Esophagus muscularis mucosa (tissue), 4 donors: ENCODE data around the gene HIVEP2. TPM values are rescaled to one million over a fixed set of nuclear protein-coding genes. Genes with fewer than 3 reads are reported as not detected.

Experiments used
- DNase-seq: peaks from one replicate; pipeline ENCODE4 v3.0.0-alpha.2; 2017; ENCODE audit errors: extremely low spot score
- H3K27ac ChIP-seq, 4 donors: fragments of 200-600 bp; sonication (generic); replicated peaks in 1 of 4; 1 replicate in 3 of 4; 2 replicates in 1 of 4; pipeline ENCODE4 v1.5.1; 2016 to 2019; ENCODE audit warnings: mild to moderate bottlenecking in 1 of 4
- H3K27me3 ChIP-seq, 4 donors: fragments of 200-600 bp; sonication (generic); one replicate each; pipeline versions ENCODE4 v1.5.1 to v1.6.0; 2016 to 2019
- H3K36me3 ChIP-seq, 4 donors: fragments of 200-600 bp; sonication (generic); one replicate each; pipeline ENCODE4 v1.5.1; 2016 to 2019
- H3K4me1 ChIP-seq, 4 donors: fragments of 200-600 bp; sonication (generic); one replicate each; pipeline ENCODE4 v1.5.1; 2016 to 2019
- H3K4me3 ChIP-seq, 4 donors: fragments of 200-600 bp; sonication (generic); 1 replicate in 2 of 4; 2 replicates in 2 of 4; pipeline ENCODE4 v1.5.1; 2016 to 2019; ENCODE audit warnings: mild to moderate bottlenecking in 4 of 4, moderate library complexity in 1 of 4
- H3K9me3 ChIP-seq, 4 donors: fragments of 200-600 bp; sonication (generic); 1 replicate in 3 of 4; 2 replicates in 1 of 4; pipeline ENCODE4 v1.5.1; 2016 to 2019
- EP300 ChIP-seq: sonication (generic); formaldehyde crosslinking; IDR thresholded peaks from one replicate; pipeline ENCODE4 v1.6.1; 2017; ENCODE audit warnings: antibody characterized with exemption
- POLR2A ChIP-seq: fragments of 450-650 bp; IDR thresholded peaks from one replicate; pipeline ENCODE4 v1.6.1; 2017; ENCODE audit warnings: antibody characterized with exemption, moderate library complexity, mild to moderate bottlenecking, low read depth
- POLR2AphosphoS5 ChIP-seq, 2 donors: sonication (generic); formaldehyde crosslinking; IDR thresholded peaks; one replicate each; pipeline ENCODE4 v1.6.1; 2017; ENCODE audit warnings: antibody characterized with exemption in 2 of 2
- WGBS: methylation state at CpG from one replicate; pipeline ENCODE4 v1.1.5; 2018; 5-methylcytosine and 5-hydroxymethylcytosine counted together
- intact Hi-C: fragments of 100-400 bp; cut with DNase I; formaldehyde crosslinking; loops from one replicate; pipeline ENCODE4 v1.15.1; 2023
- total RNA-seq, 4 donors: library from RNA; depleted of rRNA; stranded (reverse); fragments of >200 nt; gene quantifications; one replicate each; pipeline versions ENCODE4 v1.1.0 to v1.2.1, GENCODE V29; 2016
- TF ChIP-seq, protein P1 (sequence below), 3 experiments: fragments of 200-600 bp in 2 of 3; fragments of 450-650 bp in 1 of 3; sonication (generic) in 2 of 3; IDR thresholded peaks; one replicate each; pipeline ENCODE4 v1.5.1; 2017 to 2019; ENCODE audit warnings: antibody characterized with exemption in 3 of 3, mild to moderate bottlenecking in 2 of 3, moderate library complexity in 1 of 3

HIVEP2 gene
- total RNA-seq, 4 donors from 2014 or later = 20.3 to 29.3 (median 22.1) TPM

DNA sequence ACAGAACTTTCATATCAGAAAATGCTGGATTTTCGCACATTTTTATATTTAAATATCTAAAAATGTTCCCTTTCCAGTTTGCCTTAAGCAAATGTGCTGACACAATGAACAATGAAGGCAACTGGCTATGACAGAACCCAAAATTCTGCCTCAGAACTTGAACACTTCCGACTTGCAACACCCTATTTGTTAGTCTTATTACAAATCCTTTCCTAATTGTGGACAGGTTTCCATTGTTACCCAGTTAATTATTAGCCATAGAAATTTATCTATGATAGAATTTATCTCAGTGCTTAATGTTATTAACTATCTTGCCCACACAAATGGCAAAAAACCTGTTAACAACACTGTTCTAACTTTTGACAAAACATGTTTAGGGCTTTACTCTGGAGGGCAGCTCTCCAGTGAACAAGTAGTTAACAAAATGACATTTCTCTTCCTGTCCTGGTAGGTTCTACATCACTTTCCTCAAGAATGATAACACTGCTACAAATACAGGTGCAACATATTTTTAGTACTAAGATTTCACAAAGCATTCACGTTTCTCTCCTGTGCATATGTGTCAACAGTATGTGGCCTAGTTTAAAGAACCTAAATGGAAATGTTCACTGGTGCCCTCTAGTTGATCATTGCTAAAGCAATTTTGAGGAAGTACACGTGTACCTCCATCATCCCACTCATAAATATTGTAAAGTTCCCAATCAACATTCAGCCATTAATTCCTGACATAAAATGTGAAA is 58.4 kb downstream of the HIVEP2 start:
- intact Hi-C loops = loop anchor here (2.0 to 5.0 kb wide), 2 partner anchors 58 to 124 kb away; partner anchors contain the start of gene HIVEP2
- WGBS = 26% methylated on average over 4 of the region's 4 CpGs

DNA sequence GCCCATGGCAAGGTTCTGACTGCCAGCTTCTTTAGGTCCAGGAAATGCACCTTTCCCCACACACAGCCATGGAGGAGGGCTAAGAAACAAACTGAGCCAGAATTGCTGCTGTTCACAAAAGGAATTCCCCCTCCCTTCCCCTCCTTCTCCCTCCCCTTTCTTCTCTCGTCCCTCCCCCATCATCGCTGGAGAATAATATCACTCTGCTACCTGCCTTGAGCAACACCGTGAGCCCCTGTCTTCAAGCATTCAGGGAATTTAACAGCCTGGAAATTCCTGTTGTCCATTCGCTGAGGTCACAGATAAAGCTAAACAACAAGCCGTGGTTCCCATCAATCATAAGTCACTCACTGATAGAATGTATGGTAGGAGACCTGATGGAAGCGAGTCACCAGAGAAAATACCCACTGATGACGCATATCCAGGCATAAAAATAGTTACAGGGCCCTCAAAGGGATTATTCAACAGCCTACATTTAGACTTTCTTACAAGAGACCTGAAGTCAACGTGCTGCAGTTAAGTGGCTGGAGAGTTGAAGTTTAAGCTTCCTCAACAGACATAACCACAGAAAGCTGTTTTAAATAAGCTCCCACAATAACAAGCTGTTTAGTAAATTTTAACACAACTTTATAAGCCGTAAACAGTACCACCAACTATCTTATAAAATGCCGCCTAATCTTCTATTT is 59.7 kb downstream of the HIVEP2 start:
- H3K4me1 ChIP-seq = peaks cover 36 to 57% (median 40%) of the 10 kb centered on the region in 4 donors
- 16% methylated on average over 10 of the region's 10 CpGs for WGBS
- peak overlapping the region; percentile 46 to 55 (median 50) for H3K4me3 ChIP-seq
- H3K27ac ChIP-seq = peak overlapping the region; percentile 54 to 67 (median 58)
- H3K36me3 ChIP-seq = no peaks in the 10 kb centered on the region
- DNase-seq = no peak
- TF ChIP-seq POLR2AphosphoS5 (IDR thresholded peaks at IDR 0.05) (peak; percentile 48 to 72), POLR2A (no peak)
- H3K9me3 ChIP-seq = no peaks in the 10 kb centered on the region
- intact Hi-C loops = loop anchor here (5.0 kb wide), 1 partner anchor 123 kb away; no protein-coding TSS in a partner anchor
- H3K27me3 ChIP-seq = no peaks in the 10 kb centered on the region

More for the DNA sequence above, 58.4 kb downstream of the HIVEP2 start:
- Histone ChIP-seq H3K4me3 (no peak overlapping the region), H3K4me1 (peaks cover 36 to 57% (median 40%) of the 10 kb centered on the region in 4 donors), H3K27ac (peak overlapping the region in 1 of 4 donors; percentile 17), H3K36me3 (no peaks in the 10 kb centered on the region), H3K27me3 (no peaks in the 10 kb centered on the region), H3K9me3 (no peaks in the 10 kb centered on the region)
- no peak for DNase-seq
- TF ChIP-seq, protein P1, sequence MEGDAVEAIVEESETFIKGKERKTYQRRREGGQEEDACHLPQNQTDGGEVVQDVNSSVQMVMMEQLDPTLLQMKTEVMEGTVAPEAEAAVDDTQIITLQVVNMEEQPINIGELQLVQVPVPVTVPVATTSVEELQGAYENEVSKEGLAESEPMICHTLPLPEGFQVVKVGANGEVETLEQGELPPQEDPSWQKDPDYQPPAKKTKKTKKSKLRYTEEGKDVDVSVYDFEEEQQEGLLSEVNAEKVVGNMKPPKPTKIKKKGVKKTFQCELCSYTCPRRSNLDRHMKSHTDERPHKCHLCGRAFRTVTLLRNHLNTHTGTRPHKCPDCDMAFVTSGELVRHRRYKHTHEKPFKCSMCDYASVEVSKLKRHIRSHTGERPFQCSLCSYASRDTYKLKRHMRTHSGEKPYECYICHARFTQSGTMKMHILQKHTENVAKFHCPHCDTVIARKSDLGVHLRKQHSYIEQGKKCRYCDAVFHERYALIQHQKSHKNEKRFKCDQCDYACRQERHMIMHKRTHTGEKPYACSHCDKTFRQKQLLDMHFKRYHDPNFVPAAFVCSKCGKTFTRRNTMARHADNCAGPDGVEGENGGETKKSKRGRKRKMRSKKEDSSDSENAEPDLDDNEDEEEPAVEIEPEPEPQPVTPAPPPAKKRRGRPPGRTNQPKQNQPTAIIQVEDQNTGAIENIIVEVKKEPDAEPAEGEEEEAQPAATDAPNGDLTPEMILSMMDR (IDR thresholded peaks at IDR 0.05) = peak; percentile 34 to 44 (median 39)
- no peak for TF ChIP-seq POLR2AphosphoS5 (IDR thresholded peaks at IDR 0.05)

DNA sequence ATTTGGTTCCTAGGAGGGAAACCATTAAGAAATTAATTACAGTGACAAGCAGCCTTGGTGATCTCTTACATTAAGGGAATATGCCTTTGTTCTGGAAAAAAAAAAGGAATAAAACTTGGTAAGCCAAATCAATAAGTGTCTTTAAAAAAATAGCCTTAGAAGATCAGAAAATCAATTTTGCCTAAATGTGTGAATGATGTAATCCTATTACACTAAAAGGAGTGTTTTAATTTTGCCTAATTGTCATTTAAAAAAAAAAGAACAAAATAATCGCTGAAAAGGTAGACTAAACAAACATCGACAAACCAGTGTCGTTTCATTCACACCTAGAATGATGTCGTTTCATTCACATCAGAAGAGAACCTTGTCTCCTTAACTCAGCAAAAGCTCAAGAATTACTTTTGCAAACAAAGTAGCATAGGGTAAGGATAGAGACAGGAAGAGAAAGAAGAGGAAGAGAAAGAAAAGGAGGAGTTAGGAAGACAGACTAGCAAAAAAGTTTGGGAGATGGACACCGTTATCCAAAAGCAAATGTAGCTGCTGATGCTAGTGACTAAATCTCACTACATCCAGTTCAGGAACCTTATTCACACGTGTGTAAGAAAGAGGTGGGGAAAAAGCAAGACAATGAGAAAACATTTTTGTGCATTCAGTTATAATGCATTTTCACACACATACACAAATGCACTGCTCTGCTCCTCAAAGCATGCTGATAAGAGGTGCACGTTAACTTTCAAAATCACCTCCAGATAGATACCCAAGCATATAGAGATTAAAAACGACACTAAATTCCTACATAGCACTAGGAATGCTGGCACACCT is 60.6 kb downstream of the HIVEP2 start:
- Histone ChIP-seq H3K36me3 (no peaks in the 10 kb centered on the region), H3K4me3 (peak overlapping the region; percentile 46 to 55 (median 50)), H3K4me1 (peaks cover 36 to 57% (median 40%) of the 10 kb centered on the region in 4 donors), H3K27me3 (no peaks in the 10 kb centered on the region), H3K9me3 (no peaks in the 10 kb centered on the region), H3K27ac (peak overlapping the region; percentile 54 to 67 (median 58))
- intact Hi-C loops = loop anchor here (5.0 kb wide), 1 partner anchor 122 kb away; no protein-coding TSS in a partner anchor
- no peak for DNase-seq
- WGBS = 38% methylated on average over 8 of the region's 8 CpGs
- TF ChIP-seq POLR2AphosphoS5 (IDR thresholded peaks at IDR 0.05) (no peak), EP300 (no peak), POLR2A (no peak)
- TF ChIP-seq, protein P1 (IDR thresholded peaks at IDR 0.05) = no peak

DNA sequence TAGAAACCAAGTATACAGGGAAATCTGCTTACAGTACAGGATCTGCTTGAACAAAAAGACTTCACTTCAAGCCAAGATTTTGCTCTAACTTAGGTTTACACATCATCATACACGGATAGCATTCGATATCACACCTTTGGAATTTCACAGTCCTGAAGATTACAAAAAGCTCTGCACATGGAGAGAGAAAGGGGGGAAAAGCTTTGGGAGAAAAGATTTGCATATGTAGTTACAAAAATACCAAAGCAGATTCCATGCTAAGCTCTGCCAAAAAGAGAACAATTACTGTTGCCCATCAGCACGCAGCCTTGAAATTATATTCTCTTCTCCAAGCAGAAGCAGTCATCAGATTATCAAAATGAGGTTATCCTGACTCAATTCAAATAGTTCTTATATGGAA is 62.0 kb downstream of the HIVEP2 start:
- DNase-seq = no peak
- no peak overlapping the region for H3K27ac ChIP-seq
- H3K36me3 ChIP-seq = no peaks in the 10 kb centered on the region
- intact Hi-C loops = no loop called here
- no peaks in the 10 kb centered on the region for H3K27me3 ChIP-seq
- H3K4me3 ChIP-seq = no peak overlapping the region
- peaks cover 43 to 64% (median 46%) of the 10 kb centered on the region in 4 donors for H3K4me1 ChIP-seq
- H3K9me3 ChIP-seq = no peaks in the 10 kb centered on the region
- 47% methylated on average over 3 of the region's 3 CpGs for WGBS
- TF ChIP-seq POLR2AphosphoS5 (IDR thresholded peaks at IDR 0.05) (no peak), EP300 (no peak), POLR2A (no peak)
- TF ChIP-seq, protein P1 (IDR thresholded peaks at IDR 0.05) = no peak
